Measurements from ENCODE around the gene LACC1. TPM values are rescaled to one million over a fixed set of nuclear protein-coding genes. Genes with fewer than 3 reads are reported as not detected.

The LACC1 gene
- total RNA-seq, 1 experiment from 2014 or later: 3.7 TPM

DNA sequence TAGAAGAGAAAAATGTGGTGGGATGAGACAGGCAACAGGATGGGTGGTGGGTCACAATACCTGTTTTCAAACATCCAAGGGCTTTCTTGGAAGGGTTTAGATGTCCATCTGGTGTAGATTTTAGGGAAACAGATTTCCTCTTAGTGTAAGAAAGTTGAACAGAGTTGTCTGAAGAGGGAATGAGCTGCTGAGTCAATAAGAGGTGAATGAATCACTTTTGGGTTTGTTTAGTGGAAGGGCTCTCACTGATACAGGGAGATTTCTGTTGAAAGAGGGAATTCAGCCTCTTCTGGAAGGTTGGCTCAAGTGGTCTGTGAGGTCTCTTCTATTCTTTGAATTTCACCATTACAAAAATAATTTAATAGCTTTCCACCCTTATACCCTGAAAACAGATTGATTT, 54.6 kb downstream of the LACC1 start:
- Histone ChIP-seq H3K4ac (ENCODE audit: low read depth, low read length) (no peak overlapping the region), H3K23me2 (ENCODE audit: insufficient read length, low read depth, low read length, poor library complexity, severe bottlenecking) (no peaks in the 10 kb centered on the region), H3K14ac (ENCODE audit: insufficient read depth, low read length) (no peak overlapping the region), H3K79me2 (ENCODE audit: insufficient read depth, low read length) (no peaks in the 10 kb centered on the region), H4K8ac (replicated peaks; ENCODE audit: insufficient read length, low read depth, low read length) (no peak overlapping the region), H3K18ac (ENCODE audit: insufficient read length, low read depth, low read length) (no peak overlapping the region), H3K9me3 (ENCODE audit: control insufficient read depth, low read depth, low read length) (no peaks in the 10 kb centered on the region), H3K4me2 (ENCODE audit: insufficient read depth, insufficient read length, low read length) (no peak overlapping the region), H3K9ac (ENCODE audit: extremely low read depth, insufficient read length, low read length) (no peak overlapping the region), H2BK20ac (ENCODE audit: low read depth, low read length, poor library complexity, severe bottlenecking) (no peak overlapping the region), H2BK12ac (ENCODE audit: insufficient read length, low read depth, low read length) (no peak overlapping the region), H3K56ac (ENCODE audit: insufficient read length, low read depth, low read length) (no peak overlapping the region), H4K5ac (ENCODE audit: insufficient read length, low read depth, low read length) (no peak overlapping the region), H3K4me1 (ENCODE audit: insufficient read depth, low read length) (no peaks in the 10 kb centered on the region), H3K79me1 (ENCODE audit: insufficient read depth, low read depth, low read length, poor library complexity, severe bottlenecking) (no peaks in the 10 kb centered on the region), H2AFZ (ENCODE audit: low read length) (no peak overlapping the region), H3K27ac (ENCODE audit: insufficient read length, low read depth, low read length) (no peak overlapping the region), H3K27me3 (ENCODE audit: insufficient read depth, low read length) (no peaks in the 10 kb centered on the region), H2AK5ac (ENCODE audit: insufficient read length, low read length) (no peak overlapping the region), H2BK120ac (ENCODE audit: low read depth, low read length, poor library complexity, severe bottlenecking) (no peak overlapping the region), H3T11ph (ENCODE audit: low read length) (no peak overlapping the region), H4K20me1 (ENCODE audit: control insufficient read depth, insufficient read depth, insufficient read length) (no peaks in the 10 kb centered on the region), H2BK5ac (ENCODE audit: insufficient read length, low read length) (no peak overlapping the region), H3K23ac (ENCODE audit: insufficient read length, low read depth, low read length) (no peak overlapping the region), H2BK15ac (ENCODE audit: low read depth, low read length) (no peak overlapping the region), H4K91ac (ENCODE audit: insufficient read length, low read depth, low read length) (no peak overlapping the region)
- TF ChIP-seq CTCF (conservative IDR thresholded peaks at IDR 0.05): no peak
- DNase-seq: no peak
- Mint-ChIP-seq H3K4me3 (no peak overlapping the region), H3K36me3 (ENCODE audit: insufficient read depth in 1 of 3, low read depth in 3 of 3) (no peaks in the 10 kb centered on the region), H3K4me1 (peaks cover 8 to 10% of the 10 kb centered on the region in 2 experiments), H3K27me3 (ENCODE audit: low read depth) (no peaks in the 10 kb centered on the region), H3K9me3 (peaks cover 5 to 8% of the 10 kb centered on the region in 2 experiments; a peak in 2 of 5 replicates), H3K27ac (no peak overlapping the region)

All from H9 (cell line).